ENCODE measurements around the gene MBP.

- TF ChIP-seq, protein P1, sequence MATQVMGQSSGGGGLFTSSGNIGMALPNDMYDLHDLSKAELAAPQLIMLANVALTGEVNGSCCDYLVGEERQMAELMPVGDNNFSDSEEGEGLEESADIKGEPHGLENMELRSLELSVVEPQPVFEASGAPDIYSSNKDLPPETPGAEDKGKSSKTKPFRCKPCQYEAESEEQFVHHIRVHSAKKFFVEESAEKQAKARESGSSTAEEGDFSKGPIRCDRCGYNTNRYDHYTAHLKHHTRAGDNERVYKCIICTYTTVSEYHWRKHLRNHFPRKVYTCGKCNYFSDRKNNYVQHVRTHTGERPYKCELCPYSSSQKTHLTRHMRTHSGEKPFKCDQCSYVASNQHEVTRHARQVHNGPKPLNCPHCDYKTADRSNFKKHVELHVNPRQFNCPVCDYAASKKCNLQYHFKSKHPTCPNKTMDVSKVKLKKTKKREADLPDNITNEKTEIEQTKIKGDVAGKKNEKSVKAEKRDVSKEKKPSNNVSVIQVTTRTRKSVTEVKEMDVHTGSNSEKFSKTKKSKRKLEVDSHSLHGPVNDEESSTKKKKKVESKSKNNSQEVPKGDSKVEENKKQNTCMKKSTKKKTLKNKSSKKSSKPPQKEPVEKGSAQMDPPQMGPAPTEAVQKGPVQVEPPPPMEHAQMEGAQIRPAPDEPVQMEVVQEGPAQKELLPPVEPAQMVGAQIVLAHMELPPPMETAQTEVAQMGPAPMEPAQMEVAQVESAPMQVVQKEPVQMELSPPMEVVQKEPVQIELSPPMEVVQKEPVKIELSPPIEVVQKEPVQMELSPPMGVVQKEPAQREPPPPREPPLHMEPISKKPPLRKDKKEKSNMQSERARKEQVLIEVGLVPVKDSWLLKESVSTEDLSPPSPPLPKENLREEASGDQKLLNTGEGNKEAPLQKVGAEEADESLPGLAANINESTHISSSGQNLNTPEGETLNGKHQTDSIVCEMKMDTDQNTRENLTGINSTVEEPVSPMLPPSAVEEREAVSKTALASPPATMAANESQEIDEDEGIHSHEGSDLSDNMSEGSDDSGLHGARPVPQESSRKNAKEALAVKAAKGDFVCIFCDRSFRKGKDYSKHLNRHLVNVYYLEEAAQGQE (IDR thresholded peaks at IDR 0.05; ENCODE audit: insufficient replicate concordance, low read depth): no peak
- TF ChIP-seq, protein P2, sequence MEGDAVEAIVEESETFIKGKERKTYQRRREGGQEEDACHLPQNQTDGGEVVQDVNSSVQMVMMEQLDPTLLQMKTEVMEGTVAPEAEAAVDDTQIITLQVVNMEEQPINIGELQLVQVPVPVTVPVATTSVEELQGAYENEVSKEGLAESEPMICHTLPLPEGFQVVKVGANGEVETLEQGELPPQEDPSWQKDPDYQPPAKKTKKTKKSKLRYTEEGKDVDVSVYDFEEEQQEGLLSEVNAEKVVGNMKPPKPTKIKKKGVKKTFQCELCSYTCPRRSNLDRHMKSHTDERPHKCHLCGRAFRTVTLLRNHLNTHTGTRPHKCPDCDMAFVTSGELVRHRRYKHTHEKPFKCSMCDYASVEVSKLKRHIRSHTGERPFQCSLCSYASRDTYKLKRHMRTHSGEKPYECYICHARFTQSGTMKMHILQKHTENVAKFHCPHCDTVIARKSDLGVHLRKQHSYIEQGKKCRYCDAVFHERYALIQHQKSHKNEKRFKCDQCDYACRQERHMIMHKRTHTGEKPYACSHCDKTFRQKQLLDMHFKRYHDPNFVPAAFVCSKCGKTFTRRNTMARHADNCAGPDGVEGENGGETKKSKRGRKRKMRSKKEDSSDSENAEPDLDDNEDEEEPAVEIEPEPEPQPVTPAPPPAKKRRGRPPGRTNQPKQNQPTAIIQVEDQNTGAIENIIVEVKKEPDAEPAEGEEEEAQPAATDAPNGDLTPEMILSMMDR (IDR thresholded peaks at IDR 0.05; ENCODE audit: insufficient read depth, low read length): no peak
- TF ChIP-seq SPI1 (IDR thresholded peaks at IDR 0.05; ENCODE audit: borderline replicate concordance, low read depth): no peak
Measured at GRCh38 chr18:77082316-77082955, 50.1 kb downstream of the MBP start.

All from HL-60 (cell line).